GM21515 (cell line): ENCODE measurements around the gene LZTS3.
"Not testable (repeated sequence)": the region's sequence is repeated elsewhere in the genome, so short reads cannot be mapped to it uniquely, and the experiment has no call there.

Source experiments
- ATAC-seq: cut with Tn5 transposase; IDR thresholded peaks from one replicate; pipeline ENCODE4 v1.9.1; 2021; ENCODE audit not compliant: unreplicated experiment

LZTS3 gene

GRCh38 chr20:3168079-3168828 is 5.1 kb downstream of the LZTS3 start:
- ATAC-seq = no peak

GRCh38 chr20:3167738-3168078 is 5.6 kb downstream of the LZTS3 start:
- ATAC-seq = no peak

GRCh38 chr20:3166913-3167342 is 6.4 kb downstream of the LZTS3 start:
- no peak for ATAC-seq

GRCh38 chr20:3166338-3166912 is 6.9 kb downstream of the LZTS3 start:
- no peak for ATAC-seq

- ATAC-seq = no peak
Measured at GRCh38 chr20:3165473-3166337, 7.6 kb downstream of the LZTS3 start.

GRCh38 chr20:3164763-3165410 is 8.5 kb downstream of the LZTS3 start:
- ATAC-seq = no peak

- no peak for ATAC-seq
Measured at GRCh38 chr20:3164043-3164762, 9.1 kb downstream of the LZTS3 start.

GRCh38 chr20:3163099-3164042 is 10.0 kb downstream of the LZTS3 start:
- no peak for ATAC-seq

- no peak for ATAC-seq
Measured at GRCh38 chr20:3162080-3162611, 11.2 kb downstream of the LZTS3 start.

GRCh38 chr20:3161316-3162079 is 11.9 kb downstream of the LZTS3 start:
- no peak for ATAC-seq

- no peak for ATAC-seq
Measured at GRCh38 chr20:3160418-3160817, 12.9 kb downstream of the LZTS3 start.

- ATAC-seq = no peak
Measured at GRCh38 chr20:3158968-3159431, 14.3 kb downstream of the LZTS3 start.

- peak; percentile 1 for ATAC-seq
Measured at GRCh38 chr20:3157817-3158216, 15.5 kb downstream of the LZTS3 start.

GRCh38 chr20:3156811-3157619 is 16.3 kb downstream of the LZTS3 start:
- ATAC-seq = peak; percentile 57

- ATAC-seq = not testable (repeated sequence)
Measured at GRCh38 chr20:3152057-3152644, 21.2 kb downstream of the LZTS3 start.

- ATAC-seq = no peak
Measured at GRCh38 chr20:3150908-3151307, 22.4 kb downstream of the LZTS3 start.

GRCh38 chr20:3146732-3147341 is 26.5 kb downstream of the LZTS3 start:
- ATAC-seq = no peak
